Measurements from ENCODE around the gene HORMAD2.

Gene HORMAD2, protein sequence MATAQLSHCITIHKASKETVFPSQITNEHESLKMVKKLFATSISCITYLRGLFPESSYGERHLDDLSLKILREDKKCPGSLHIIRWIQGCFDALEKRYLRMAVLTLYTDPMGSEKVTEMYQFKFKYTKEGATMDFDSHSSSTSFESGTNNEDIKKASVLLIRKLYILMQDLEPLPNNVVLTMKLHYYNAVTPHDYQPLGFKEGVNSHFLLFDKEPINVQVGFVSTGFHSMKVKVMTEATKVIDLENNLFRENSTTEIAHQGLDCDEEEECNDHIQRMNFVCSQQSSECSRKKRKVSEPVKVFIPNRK

DNA sequence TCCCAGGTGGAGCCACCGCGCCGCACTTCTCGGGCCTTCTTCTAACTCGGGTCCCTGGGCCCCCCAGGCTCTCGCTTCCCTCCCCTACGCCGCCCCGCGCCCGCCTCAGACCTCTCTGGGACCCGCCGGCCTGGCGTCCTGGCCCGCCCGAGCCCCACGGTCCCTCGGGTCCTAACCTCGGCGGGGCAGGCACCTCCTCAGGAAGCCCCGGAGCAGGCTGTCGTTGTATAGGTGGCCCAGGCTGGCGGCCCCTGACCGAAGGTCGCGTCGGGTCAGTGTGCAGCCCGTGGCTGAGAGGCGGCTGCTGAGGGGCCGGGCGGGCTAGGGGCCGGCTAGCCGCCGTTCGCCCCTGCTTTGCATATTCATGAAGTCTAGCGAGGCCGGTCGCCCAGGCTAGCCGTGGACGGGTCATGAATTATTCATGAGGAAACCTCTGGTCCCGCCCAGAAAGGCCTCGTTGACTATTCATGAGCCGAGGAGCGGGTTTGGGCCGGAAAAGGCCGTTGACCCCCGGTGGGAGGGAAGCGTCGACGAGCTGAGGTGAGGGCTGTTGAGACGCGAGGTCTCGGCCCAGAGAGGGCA is at the start of gene HORMAD2:
Gene HORMAD2, plus strand, starts transcription at position 513 of the 582 bp plus-strand sequence. CDS start 13,489 bp downstream, outside the sequence.
- no peak for DNase-seq

DNA sequence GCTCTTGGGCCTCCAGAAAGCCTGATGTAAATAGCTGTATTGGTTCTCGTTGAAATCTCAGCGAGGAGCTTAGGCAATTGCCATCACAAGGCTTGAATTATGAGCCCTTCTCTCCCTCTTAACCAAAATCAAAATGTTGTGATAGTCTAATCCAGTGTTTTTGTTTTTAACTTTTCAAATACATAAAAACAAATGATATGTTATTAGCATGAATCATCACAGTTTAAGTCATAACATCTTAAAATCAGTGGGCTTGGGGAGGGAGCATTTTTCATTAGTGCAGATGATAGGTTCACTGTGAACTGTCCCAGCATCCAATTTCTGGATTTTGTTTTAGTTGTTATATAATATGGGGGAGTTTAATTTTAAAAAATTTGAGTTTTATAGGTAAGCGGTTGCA is 48.9 kb upstream of the HORMAD2 start:
- DNase-seq: no peak

DNA sequence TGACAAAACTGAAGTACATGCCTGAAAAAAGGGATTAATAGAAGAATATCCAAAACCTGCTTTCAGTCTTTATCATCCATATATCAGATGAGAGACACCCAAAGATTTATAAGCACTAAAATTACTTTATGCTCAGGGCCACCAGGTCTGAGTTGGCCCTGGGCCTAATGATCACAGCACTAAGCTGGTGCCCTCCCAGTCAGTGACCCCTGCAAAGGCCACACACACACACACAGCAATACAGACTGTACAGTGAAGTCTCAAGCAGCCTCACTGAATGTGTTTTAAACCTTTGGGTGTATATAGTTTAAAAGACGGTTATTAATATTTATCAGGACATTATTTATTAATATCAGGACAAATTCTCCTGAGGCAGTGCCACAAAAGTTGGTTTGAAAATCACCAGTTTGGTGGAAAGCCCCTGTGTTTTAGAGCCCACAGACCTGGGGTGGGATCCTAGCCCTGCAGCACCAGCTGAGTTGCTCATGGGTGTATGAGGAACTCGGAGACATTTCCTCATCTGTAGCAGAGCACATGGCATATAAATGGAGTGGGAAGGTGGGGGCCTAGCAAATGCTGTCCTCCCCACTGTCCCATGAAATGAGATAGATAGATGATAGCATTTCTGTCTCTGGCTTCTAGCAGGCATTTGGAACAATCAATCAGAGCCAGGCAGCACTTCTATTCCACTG is 48.4 kb upstream of the HORMAD2 start:
- no peak for DNase-seq

DNA sequence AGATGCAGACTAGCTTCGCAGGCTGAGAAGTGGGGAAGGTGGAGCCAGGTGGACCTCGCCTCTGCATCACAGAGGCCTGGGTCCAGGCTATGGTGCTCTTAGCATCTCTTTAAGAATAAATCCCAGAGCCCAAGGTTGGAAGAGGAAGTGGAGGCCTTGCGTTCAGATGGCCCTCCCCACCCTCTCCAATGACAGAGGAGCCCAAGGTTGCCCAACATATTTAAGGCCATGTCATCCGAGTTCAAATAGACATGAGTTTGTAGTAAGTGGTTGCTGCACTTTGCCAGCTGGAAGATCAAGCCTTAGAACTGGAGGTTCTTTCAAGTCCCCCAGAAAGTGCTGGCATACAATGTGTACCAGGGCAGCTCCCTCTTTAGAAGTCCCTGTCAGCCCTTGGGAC is 47.1 kb upstream of the HORMAD2 start:
- DNase-seq: no peak

DNA sequence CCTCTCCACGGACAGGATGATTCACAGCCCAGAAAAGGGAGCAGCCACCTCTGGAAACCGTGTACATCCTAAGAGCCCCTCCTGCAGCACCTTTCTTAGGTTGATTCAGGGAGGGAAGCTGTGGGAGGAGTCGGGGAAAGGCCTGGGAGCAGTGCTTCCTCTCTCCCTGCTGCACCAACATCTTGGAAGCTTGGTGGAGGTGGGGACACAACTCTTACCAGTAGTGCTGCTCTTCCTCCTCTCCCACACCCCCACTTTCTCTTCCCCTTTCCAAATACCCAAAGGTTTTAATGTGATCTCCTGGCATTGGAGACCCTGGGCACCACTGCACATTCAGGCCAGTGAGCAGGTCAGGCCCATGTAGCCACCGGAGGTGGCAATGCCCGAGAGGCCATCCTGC is 46.4 kb upstream of the HORMAD2 start:
- DNase-seq: no peak

DNA sequence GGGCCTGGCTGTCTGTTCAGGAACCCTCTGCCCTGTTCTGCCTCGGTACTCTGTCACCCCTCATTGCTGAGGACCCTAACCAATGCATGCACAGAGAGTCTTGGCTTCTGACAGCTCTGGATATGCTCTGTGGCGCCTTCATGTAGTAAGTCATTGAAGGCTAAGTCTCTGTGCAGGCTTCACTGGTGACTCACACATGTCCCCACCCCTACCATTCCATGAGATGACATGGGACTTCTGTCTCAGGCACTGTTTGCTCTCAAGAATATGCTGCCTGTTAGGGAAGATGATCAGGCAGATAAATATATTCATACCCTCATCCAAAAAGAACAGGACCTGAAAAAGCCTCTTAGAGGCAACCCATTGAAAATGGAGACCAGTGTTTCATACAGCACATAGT is 43.6 kb upstream of the HORMAD2 start:
- DNase-seq: no peak

DNA sequence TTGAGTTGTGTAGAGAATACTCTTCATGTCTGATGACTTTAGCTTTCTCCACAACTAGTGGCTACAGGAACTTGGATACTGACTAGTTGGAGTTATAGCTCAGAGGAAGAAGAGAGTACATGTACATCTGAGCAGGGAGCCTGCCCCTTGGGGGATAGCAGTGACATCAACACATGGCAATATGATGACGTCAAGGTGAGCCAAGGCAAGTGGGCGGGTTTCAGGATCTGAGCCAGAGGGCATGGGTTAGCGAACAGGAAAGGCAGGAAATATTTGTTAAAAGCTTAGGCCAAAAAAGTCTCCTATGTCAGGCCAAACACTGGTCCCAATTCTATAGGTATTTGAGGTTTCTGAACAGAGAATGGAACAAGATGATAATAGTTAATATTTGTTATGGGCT is 42.0 kb upstream of the HORMAD2 start:
- DNase-seq: no peak

DNA sequence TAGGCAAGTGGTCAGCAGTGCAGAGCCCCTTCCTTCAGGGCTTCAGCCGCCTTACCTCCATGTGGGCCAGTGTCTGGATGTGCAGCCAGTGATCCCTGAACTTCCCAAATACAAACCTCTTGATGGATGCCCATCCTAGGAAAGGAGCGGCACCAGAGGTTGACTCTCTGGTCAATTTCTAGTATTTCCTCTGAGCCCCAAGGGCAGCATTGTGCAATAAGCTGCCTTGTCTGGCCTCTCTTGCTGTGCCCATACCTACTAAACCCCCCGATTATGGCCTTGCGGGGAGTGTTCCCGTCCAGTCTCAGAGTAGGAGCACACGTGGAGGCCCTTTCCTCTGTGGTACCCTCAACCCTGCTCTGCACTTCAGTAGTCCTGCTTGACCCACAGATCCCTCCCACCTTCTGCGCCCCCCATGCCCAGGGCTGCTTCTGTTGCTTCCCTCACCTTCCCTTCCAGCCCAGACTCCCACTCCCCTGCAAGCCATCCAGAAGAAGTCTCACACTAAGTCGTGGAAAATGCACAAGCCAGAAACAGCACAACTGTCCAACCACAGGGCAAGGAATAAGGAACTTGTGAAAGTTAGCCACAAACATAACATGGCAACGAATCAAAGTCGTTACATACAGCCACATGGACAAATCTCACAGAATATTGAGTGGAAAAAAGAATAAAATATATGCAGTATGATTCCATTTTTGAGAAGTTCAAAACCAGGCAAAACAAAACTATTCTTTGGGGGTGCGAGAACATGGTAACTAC is 39.6 kb upstream of the HORMAD2 start:
- DNase-seq: no peak

DNA sequence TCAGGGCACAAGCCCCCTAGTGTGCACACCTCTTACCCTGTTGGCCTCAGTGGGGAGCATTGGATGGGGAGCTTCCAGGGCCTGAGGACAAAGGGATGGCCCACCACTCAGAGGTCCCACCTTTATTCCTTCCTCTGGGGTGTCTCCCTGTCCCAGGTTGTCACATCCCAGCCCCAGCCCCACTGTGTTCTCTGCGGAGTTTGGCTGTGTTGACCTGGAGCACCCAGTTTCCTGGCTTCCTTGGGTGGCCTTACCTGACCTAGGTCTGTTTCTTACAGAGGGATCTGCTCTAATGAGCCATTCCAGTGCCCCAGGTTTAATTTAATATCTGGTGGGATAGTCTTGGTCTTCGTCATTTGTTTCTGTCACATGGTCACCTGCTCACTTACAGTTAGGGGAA is 38.8 kb upstream of the HORMAD2 start:
- DNase-seq: no peak

DNA sequence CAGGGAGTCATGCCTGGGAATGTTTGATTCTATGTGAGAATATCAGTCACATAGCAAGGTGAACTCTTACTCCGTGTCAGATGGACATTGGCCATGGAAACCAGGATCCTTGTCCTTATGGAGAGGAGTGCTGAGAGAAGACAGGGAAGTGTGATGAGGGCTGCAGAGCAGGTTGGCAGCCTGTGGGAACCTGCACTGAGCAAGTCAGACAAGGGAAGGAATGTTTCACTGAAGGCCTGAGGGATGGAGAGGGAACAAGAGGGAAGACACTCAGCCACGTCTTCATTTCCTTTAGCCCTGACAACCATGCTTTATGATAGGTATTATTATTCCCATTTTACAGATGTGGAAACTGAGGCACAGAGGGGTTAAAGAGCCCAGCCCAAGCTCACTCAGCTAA is 38.4 kb upstream of the HORMAD2 start:
- no peak for DNase-seq

DNA sequence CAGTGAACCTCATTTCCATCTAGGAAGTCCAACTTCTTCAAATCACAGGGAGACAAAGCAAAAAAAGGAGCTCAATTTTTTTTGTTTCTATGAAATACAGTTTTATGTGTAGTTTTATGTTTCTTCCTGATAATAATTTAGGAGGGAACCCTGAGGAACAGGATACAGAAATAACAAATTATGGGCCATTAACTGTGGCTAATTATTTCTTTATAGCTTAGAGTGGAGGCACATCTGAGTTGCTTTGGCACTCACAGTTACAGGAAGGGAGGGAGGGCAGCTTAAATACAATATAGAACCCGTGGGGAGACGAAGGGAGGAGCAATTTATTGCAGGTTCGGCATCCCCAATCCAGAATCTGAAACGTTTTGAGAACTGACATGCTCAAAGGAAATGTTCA is 37.1 kb upstream of the HORMAD2 start:
- no peak for DNase-seq

DNA sequence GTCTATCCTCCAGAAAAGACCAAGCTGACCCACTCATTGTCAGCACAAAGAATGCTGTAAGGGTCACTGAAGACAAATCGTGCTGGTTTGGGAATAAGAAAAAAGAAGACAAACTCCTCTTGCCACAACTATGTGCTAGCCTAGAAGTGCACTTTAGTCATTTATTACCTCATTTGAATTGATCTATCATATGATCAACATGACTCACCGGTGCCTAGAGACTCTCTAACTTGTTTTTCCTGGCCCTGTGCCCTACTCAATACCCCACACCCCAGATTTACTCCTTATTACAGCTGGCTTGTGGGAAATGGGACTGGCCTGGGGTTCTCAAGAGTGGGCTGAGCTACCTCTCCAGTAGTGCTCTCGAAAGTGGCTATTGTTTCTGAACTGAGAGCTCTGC is 35.9 kb upstream of the HORMAD2 start:
- DNase-seq: no peak

DNA sequence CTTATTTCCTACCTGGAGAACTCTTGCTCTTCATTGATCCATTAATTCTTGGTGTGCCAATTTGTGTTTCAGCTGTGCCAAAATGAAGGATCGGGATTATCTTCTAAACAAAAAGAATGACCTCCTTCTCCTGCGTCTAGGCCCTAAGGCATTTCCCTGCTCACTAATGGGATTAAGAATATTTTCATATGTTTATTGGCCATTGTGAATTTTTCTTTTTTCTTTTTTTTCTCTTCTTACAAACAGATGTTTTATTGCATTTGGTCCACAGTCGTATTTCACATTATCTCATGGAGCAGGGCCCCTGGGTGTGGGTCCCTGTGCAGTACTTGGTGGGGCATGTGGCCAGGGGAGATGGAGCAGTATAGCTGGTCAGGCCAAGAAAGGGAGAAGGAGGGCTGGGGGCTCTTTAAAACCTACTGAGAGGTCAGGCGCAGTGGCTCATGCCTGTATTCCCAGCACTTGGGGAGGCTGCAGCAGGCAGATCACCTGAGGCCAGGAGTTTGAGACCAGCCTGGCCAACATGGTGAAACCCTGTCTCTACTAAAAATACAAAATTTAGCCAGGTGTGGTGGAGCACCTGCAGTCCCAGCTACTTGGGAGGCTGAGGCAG is 35.3 kb upstream of the HORMAD2 start:
- no peak for DNase-seq

DNA sequence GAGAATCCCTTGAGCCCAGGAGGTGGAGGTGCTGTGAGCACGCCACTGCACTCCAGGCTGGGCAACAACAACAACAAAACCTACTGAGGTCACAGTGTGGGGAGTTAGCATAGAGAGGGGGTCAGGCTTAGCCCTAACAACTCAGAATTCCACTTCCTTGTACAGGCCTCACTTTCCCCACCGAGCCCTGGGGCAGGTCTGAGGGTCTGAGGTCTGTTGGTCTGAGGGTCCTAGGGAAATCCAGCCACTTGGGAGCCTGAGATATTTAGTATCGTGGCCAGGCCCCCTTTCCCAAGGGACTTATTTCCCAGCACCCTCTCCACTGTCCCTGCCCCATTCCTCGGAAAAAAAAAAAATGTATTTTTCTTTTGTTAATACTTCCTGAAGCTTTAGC is 34.8 kb upstream of the HORMAD2 start:
- no peak for DNase-seq

DNA sequence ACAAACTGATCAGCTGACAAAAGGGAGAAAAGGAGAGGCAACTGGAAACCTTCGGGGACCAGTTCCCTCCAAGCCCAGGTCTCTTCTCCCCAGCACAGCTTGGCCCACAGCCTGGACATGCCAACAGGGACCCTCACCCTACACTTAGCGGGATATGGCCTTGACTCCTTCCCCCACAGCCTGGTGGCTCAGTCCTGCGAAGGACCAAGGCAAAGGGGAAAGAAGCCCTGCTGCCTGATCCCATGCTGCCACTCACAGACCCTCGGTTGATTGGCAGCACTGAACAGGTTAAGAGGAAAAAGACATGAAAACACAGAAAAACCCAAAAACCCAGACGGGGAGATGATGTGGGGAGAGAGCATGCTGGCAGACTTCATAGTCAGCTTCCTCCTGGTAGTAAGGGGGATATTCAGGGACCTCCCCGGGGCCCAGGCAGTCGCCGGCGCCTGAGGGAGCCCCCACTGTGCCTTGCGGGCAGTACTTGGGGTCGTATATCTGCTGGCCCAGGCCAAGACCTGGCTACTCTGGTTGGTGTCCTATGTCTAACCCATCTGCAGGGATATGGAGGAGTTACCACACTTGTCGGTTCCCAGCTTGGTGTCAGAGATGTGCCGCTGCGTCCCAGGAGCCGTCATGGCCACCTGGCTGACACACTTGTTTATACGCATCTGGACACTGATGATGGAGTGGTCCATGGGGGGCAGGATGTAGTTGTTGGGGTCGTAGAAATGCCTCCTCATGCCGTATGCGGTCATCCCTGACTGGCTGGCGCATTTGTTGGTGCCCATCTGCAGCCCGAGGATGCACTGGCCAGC is 34.2 kb upstream of the HORMAD2 start:
- DNase-seq: no peak

DNA sequence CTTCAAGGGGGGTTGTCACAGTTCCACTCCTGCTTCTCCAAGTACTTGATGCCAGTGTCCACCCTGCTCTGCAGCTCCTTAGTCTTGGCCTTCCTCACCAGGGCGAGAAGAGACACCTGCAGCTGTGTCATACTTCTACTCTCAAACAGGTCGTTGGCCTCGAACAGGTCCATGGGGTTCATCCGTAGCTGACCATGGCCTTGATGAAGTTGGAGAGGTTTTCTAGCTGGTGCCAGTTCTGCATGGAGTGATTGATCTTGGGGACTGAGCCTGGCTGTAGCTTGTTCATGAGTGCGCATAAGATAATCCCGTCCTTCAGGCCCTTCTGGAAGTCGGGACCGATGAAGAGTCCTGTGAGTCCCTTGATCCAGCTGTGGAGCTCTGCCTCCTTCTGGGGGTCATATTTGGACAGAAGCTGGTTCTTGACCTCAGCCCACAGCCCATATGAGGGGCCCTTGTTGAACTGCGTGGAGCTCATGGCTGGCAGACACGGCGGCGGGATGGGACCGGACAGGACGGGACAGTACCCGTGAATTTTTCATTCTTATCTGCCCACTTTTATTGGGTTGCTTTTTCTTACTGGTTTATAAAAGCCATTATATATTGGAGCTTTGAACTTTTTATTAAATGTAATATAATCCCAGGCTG is 33.4 kb upstream of the HORMAD2 start:
- DNase-seq: no peak

DNA sequence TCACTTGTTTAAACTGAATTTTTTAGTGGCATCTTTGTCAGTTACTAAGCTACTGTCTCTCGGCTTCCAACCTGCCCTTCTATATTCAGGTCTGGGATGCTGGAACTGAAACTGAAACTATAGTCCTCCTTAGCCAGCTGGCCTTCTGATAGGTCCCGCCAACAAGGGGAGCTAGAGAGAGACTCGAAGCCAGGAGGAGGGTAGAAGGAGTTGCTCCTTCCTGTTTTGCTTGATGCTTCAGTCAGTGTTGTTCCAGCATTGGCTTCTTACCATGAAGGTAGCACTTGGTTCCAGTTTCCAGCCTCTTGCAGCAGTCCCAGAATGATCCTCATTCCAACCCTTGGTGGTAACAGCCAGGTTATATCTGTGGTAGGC is 32.9 kb upstream of the HORMAD2 start:
- DNase-seq: no peak

DNA sequence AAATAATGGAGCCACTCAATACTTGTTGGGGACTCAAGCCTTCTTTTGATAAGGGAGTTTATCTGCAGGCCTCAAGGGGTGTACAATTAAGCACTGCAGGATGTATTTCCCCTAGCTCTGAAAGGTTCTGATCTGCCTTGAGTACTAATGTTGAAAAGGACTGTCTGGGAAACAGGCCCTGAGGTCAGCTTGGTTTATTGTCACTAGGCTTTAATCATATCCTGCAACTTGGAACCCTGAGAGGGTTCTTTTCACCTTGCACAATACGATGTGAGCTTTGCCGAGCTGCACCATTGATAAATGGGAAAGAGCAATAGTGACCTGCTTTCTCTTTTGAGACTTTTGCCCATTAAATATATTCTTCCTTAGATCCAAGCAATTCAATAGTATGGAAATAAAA is 31.6 kb upstream of the HORMAD2 start:
- DNase-seq: no peak

DNA sequence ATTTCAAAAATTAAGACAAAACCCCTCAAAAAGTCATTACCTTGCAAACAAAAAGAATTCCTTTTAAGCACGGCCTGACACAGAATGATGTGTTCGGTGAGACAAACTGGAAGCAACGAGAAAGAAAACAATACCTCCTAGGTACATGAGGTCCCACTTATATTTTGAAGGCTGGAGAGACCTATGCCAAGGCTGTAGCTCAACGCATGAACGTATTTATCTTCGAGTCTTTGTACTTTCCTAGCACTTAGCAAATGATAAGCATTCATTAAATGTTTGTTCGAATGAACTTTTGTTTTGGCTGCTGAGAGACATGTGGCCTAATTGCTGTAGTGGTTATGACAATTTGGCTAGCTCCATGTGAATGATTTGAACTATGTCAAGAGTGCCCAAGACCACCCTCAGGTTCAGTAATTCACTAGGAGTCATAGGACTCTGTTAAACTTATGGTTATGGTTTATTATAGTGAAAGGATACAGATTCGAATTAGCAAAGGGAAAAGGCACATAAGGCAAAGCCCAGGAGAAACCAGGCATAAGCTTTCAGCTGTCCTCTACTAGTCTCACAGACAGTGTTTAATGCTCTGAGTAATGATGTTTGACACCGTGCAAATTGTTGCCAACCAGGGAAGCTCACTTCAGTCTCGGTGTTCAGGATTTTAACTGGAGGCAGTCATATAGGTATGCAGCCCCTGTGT is 26.0 kb upstream of the HORMAD2 start:
- no peak for DNase-seq

DNA sequence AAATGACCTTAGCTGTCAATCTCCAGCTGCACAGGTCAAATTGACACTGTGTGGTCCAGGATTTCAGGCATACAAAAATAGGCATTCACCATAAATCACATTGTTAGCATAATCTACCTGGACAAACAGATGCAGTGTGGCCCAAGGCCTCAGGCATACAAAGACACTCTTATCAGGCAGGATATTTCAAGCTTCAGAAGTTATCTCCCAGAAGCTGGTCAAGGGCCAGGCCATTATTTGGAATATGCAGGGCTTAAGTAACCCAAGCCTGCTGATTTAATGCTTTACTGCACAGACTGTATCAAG is 25.5 kb upstream of the HORMAD2 start:
- no peak for DNase-seq

DNA sequence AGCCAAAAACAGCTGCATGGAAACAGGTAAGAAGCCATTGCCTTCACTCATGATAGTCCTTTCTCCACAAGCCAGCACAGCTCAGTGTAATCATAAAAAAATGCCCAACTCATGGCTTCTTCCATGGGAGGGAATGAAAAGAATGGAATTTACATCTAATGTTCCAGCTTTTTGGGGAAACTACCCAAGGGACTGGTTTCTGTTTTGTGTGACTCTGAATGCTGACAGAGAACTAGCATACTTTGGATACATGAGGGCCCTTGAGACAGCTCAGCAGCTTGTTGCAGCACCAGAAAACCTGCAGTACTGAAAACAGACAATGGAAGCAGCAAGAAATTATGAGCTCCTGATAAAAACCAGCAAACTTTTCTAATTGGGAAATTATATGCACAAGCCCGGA is 24.2 kb upstream of the HORMAD2 start:
- no peak for DNase-seq

Measured in activated CD4-positive, alpha-beta T cell treated with anti-CD3 and anti-CD28 coated beads for 1 hour (primary cell).